Activated B cell treated with CpG ODN at 0.5 μM for 24 hours (primary cell): Measurements from ENCODE around the gene NOL4L. TPM values are rescaled to one million over a fixed set of nuclear protein-coding genes. Genes with fewer than 3 reads are reported as not detected.
A peak's percentile ranks its signal among the peaks of the same experiment; 100 is the strongest.

Experiments
- ATAC-seq: fragments of 200-7000 bp; cut with Tn5 transposase; one replicate; pipeline ENCODE4 v1.10.0; 2021; ENCODE audit warnings: low read depth, mild to moderate bottlenecking, moderate library complexity
- CTCF ChIA-PET: fragments of 350-600 bp; sonication (Branson Sonifier 250); formaldehyde crosslinking; loops from one replicate; lab custom pipeline; 2021; ENCODE audit warnings: antibody characterized with exemption; lab: Charles Lee
- POLR2A ChIA-PET: fragments of 350-600 bp; sonication (Branson Sonifier 250); formaldehyde crosslinking; loops from one replicate; lab custom pipeline; 2021; ENCODE audit warnings: antibody characterized with exemption; lab: Charles Lee
- DNase-seq: peaks from one replicate; pipeline ENCODE4 v3.0.0; 2022
- H3K27ac Mint-ChIP-seq: one replicate; pipeline ENCODE4 v1.8.0; 2020; ENCODE audit warnings: mixed read lengths
- H3K27me3 Mint-ChIP-seq: one replicate; pipeline ENCODE4 v1.8.0; 2021; ENCODE audit warnings: mixed read lengths
- H3K36me3 Mint-ChIP-seq: one replicate; pipeline ENCODE4 v1.8.0; 2021; ENCODE audit warnings: low read depth, mixed read lengths
- H3K4me1 Mint-ChIP-seq: one replicate; pipeline ENCODE4 v1.8.0; 2021; ENCODE audit warnings: mixed read lengths
- H3K4me3 Mint-ChIP-seq: one replicate; pipeline ENCODE4 v1.8.0; 2020; ENCODE audit warnings: mild to moderate bottlenecking, mixed read lengths
- H3K9me3 Mint-ChIP-seq: one replicate; pipeline ENCODE4 v1.8.0; 2020; ENCODE audit warnings: mixed read lengths
- intact Hi-C: fragments of 100-400 bp; cut with micrococcal nuclease; formaldehyde crosslinking; loops from one replicate; pipeline ENCODE4 v1.15.1; 2024
- total RNA-seq: library from RNA; stranded (reverse); gene quantifications from 2 replicates; pipeline ENCODE4 v1.2.3, GENCODE V29; 2022
- TF ChIP-seq, protein P1 (sequence below): fragments of 200-600 bp; IDR thresholded peaks from one replicate; pipeline ENCODE4 v1.8.0; 2022; ENCODE audit warnings: antibody characterized with exemption, mild to moderate bottlenecking

NOL4L gene
- total RNA-seq, 1 donor from 2014 or later, result 4.7 TPM

DNA sequence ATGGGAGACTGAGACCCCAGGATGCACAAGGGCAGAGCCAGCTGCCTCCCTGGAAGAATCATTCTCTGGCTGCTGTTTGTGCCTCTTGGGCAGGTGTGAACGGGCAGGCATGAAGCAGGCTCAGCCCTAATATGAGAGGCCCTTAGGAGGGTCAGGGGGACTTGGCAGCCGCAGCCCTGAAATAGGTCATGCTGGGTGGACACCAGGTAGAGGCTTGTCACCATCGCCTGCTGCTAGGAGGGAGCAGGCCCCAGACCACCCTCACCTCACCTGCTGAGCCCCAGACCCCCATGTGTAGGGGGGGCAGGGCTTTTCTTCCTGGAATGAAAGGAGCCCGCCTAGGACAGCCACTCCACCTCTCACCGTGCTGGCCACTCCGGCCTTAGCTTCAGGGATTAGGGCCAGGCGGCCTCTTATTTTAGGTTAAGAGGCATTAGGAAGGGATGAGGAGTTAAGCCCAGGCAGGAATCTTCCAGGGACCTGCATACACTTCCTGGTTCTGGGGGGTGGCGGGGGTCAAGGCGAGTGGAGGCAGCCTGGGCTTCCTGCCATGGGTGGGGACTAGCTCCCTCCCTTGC, 134.6 kb downstream of the NOL4L start:
- ChIA-PET CTCF (no interaction called here), POLR2A (interaction anchor here (0.7 kb wide), 1 partner anchor 35 kb away, joined by 3 read pairs; no protein-coding TSS in a partner anchor)
- Mint-ChIP-seq H3K4me3 (no peak overlapping the region), H3K36me3 (peaks cover 15% of the 10 kb centered on the region), H3K4me1 (peaks cover 9% of the 10 kb centered on the region), H3K9me3 (no peaks in the 10 kb centered on the region), H3K27me3 (no peaks in the 10 kb centered on the region), H3K27ac (no peak overlapping the region)
- TF ChIP-seq, protein P1, sequence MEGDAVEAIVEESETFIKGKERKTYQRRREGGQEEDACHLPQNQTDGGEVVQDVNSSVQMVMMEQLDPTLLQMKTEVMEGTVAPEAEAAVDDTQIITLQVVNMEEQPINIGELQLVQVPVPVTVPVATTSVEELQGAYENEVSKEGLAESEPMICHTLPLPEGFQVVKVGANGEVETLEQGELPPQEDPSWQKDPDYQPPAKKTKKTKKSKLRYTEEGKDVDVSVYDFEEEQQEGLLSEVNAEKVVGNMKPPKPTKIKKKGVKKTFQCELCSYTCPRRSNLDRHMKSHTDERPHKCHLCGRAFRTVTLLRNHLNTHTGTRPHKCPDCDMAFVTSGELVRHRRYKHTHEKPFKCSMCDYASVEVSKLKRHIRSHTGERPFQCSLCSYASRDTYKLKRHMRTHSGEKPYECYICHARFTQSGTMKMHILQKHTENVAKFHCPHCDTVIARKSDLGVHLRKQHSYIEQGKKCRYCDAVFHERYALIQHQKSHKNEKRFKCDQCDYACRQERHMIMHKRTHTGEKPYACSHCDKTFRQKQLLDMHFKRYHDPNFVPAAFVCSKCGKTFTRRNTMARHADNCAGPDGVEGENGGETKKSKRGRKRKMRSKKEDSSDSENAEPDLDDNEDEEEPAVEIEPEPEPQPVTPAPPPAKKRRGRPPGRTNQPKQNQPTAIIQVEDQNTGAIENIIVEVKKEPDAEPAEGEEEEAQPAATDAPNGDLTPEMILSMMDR, result no peak
- no peak for DNase-seq
- intact Hi-C loops, result loop anchor here (10.0 kb wide), 1 partner anchor 204 kb away; no protein-coding TSS in a partner anchor
- no peak for ATAC-seq

DNA sequence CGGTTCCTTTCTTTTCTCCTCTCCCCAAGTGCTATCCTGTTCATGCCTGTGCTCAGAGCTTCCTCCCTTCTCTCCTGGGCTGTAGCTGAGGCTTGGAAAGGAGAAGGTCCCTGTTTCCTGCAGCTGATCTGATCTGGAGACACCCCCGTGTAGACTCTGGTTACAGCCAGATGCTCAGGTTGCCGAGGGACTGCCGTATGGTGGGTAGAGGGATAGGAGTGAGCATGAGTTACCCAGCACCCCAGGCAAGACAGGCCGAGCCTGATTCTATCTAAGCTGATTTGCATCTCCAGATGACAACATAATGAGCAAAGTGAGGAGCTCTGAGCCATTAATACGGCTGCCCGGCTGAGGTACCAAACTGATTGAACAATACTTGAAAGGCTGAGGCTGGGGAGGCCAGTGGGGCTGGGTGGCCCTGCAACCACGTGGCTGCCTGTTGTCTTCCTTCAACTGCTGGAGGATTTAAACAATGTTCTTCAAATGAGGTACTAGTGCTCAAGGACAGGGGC, 135.2 kb downstream of the NOL4L start:
- Mint-ChIP-seq H3K9me3 (no peaks in the 10 kb centered on the region), H3K4me1 (peaks cover 15% of the 10 kb centered on the region), H3K27me3 (no peaks in the 10 kb centered on the region), H3K36me3 (peaks cover 21% of the 10 kb centered on the region), H3K27ac (no peak overlapping the region), H3K4me3 (no peak overlapping the region)
- no peak for DNase-seq
- no peak for ATAC-seq
- TF ChIP-seq, protein P1, result no peak
- intact Hi-C loops, result loop anchor here (10.0 kb wide), 1 partner anchor 205 kb away; no protein-coding TSS in a partner anchor
- ChIA-PET CTCF (interaction anchor here (1.4 kb wide), 1 partner anchor 58 kb away, joined by 4 read pairs; no protein-coding TSS in a partner anchor), POLR2A (interaction anchor here (0.7 kb wide), 1 partner anchor 36 kb away, joined by 3 read pairs; no protein-coding TSS in a partner anchor)

DNA sequence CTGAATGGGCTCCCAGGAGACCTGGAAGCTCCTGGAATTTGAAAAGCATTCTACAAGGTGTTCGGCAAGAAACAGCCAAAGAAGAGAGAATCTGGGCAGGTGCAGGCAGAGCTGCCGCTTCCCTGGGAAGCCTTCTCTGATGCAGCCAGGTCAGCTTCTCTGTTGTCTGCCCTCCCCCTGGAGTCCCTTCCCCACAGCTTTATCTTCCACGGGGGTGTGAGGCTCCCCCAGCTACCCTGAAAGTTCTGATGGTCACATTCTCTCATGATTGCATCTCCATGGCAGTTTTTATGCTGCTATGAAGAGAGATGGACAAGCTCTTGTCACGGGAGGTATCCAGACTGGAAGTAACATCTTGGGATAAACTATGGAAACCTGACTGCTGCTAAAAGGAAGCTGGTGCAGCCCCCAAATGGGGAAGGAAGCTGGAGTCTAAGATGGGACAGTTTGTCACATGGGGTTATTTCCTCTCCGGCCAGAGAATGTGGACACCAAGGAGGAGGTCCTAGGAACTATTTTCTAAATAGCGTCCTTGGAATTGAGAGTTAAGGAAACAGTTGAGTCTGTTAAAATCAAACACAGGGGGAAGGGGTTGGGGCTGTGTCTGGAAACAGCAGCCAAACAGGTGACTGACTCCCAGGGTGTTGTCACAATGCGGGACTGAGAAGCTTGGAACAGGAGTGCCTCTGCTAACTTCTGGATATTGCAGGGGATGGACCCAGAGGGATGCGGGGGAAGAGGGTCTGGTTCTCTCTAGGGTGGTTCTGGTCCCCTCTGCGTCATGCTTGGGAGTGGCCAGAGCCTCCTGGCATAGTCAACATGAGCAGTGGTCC, 135.9 kb downstream of the NOL4L start:
- no peaks in the 10 kb centered on the region for H3K9me3 Mint-ChIP-seq
- DNase-seq (no peak), ATAC-seq (no peak)
- intact Hi-C loops, result no loop called here
- H3K4me1 Mint-ChIP-seq, result peaks cover 18% of the 10 kb centered on the region
- H3K27ac Mint-ChIP-seq, result peak overlapping the region; percentile 15
- peaks cover 23% of the 10 kb centered on the region for H3K36me3 Mint-ChIP-seq
- no peaks in the 10 kb centered on the region for H3K27me3 Mint-ChIP-seq
- TF ChIP-seq, protein P1, result no peak
- no peak overlapping the region for H3K4me3 Mint-ChIP-seq
- POLR2A ChIA-PET, result interaction anchor here (0.7 kb wide), 1 partner anchor 36 kb away, joined by 3 read pairs; no protein-coding TSS in a partner anchor
- CTCF ChIA-PET, result interaction anchor here (0.8 to 1.4 kb wide), 2 partner anchors 8 to 58 kb away, joined by 4 read pairs; no protein-coding TSS in a partner anchor

DNA sequence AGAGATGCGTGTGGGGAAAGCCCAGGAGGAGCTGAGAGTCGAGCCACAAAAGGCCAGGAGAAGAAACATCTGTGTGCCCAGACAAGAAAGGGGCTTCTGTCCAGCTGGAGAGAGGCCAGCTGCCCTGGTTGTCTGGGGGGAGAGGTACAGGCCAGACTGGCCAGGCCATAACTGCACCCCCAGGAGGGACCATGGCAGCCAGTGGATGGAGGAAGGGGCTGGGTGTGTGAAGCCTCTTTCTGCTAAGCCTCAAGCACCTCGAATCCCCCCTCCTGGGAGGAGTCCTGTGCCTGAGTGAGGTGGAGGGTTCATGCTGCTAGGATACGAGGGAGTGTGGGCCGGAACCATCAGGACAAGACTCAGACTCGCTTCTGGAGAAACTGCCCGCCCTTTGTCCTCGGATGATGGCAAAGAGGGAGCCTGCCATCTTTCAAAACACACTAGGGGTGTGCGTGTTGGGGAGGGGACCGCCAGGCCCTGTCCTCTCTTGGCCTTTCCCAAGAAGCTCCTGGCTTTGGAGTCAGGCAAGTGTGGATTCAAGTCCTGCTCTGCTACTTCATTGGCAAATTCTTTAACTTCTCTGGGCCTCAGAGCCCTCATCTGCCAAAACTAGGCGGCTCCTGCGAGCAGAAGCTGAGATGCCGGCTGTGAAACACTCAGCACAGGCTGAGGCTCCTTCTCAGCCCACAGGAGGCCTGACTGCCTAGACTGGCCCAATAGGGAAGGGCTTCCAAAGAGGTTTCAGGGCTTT, 136.7 kb downstream of the NOL4L start:
- Mint-ChIP-seq H3K27ac (no peak overlapping the region), H3K27me3 (no peaks in the 10 kb centered on the region), H3K4me1 (peaks cover 24% of the 10 kb centered on the region), H3K36me3 (peaks cover 29% of the 10 kb centered on the region), H3K9me3 (no peaks in the 10 kb centered on the region), H3K4me3 (no peak overlapping the region)
- intact Hi-C loops, result no loop called here
- CTCF ChIA-PET, result interaction anchor here (0.8 to 1.4 kb wide), 2 partner anchors 7 to 57 kb away, joined by 4 read pairs; no protein-coding TSS in a partner anchor
- DNase-seq (no peak), ATAC-seq (no peak)
- POLR2A ChIA-PET, result no interaction called here
- TF ChIP-seq, protein P1, result no peak
